Transverse colon (tissue), 4 donors: ENCODE measurements around the gene PTPN6. TPM values are rescaled to one million over a fixed set of nuclear protein-coding genes. Genes with fewer than 3 reads are reported as not detected.

Source experiments
- DNase-seq: peaks from one replicate; pipeline ENCODE4 v3.0.0-alpha.2; 2019
- H3K27ac ChIP-seq, 4 donors: fragments of 200-600 bp; sonication (generic); 2 replicates each; pipeline ENCODE4 v1.5.1; 2016 to 2018; ENCODE audit warnings: inconsistent platforms in 4 of 4
- H3K27me3 ChIP-seq: fragments of 200-600 bp; sonication (generic); 2 replicates; pipeline ENCODE4 v1.5.1; 2017; ENCODE audit warnings: inconsistent platforms
- H3K36me3 ChIP-seq, 4 donors: fragments of 200-600 bp; sonication (generic); 2 replicates each; pipeline ENCODE4 v1.5.1; 2017 to 2019; ENCODE audit warnings: inconsistent platforms in 4 of 4
- H3K4me1 ChIP-seq, 4 donors: fragments of 200-600 bp; sonication (generic); 2 replicates each; pipeline ENCODE4 v1.5.1; 2017 to 2020; ENCODE audit warnings: inconsistent platforms in 4 of 4
- H3K4me3 ChIP-seq, 4 donors: fragments of 200-600 bp; sonication (generic); 1 replicate in 1 of 4; 2 replicates in 3 of 4; pipeline versions ENCODE4 v1.5.1 to v1.6.1; 2017 to 2019; ENCODE audit warnings: inconsistent platforms in 4 of 4
- H3K9me3 ChIP-seq, 2 donors: fragments of 200-600 bp; sonication (generic); 2 replicates each; pipeline ENCODE4 v1.5.1; 2017 to 2019; ENCODE audit warnings: inconsistent platforms in 2 of 2
- CTCF ChIP-seq, 5 experiments: fragments of 200-600 bp in 3 of 5; fragments of 450-650 bp in 2 of 5; sonication (generic) in 3 of 5; IDR thresholded peaks; 1 replicate in 2 of 5; 2 replicates in 3 of 5; pipeline ENCODE4 v1.5.1; 2016 to 2017; ENCODE audit warnings: antibody characterized with exemption in 5 of 5, inconsistent platforms in 3 of 5, mild to moderate bottlenecking in 2 of 5, moderate library complexity in 1 of 5
- EP300 ChIP-seq: sonication (generic); formaldehyde crosslinking; IDR thresholded peaks from one replicate; pipeline ENCODE4 v1.6.1; 2017; ENCODE audit warnings: antibody characterized with exemption, low read depth
- POLR2A ChIP-seq: fragments of 450-650 bp; IDR thresholded peaks from one replicate; pipeline ENCODE4 v1.6.1; 2016; ENCODE audit warnings: antibody characterized with exemption, mild to moderate bottlenecking, moderate library complexity
- POLR2AphosphoS5 ChIP-seq, 3 donors: sonication (generic); formaldehyde crosslinking; IDR thresholded peaks; one replicate each; pipeline ENCODE4 v1.6.1; 2016; ENCODE audit warnings: antibody characterized with exemption in 3 of 3
- WGBS, 2 donors: methylation state at CpG; one replicate each; pipeline ENCODE4 v1.1.5; 2018; ENCODE audit warnings: low coverage in 1 of 2; 5-methylcytosine and 5-hydroxymethylcytosine counted together
- in situ Hi-C, 4 donors: fragments of 200-750 bp; cut with MboI; loops; one replicate each; pipeline versions ENCODE4 v1.15.0 to v1.15.1; 2017; ENCODE audit warnings: low sequenced_read_pairs in 3 of 4, low pct_ligation_motif_present in 1 of 4, low pct_unique_long_range_greater_than_20kb in 1 of 4
- intact Hi-C: fragments of 100-400 bp; cut with DNase I; formaldehyde crosslinking; loops from one replicate; pipeline ENCODE4 v1.15.1; 2023; ENCODE audit warnings: low total_unique reads
- total RNA-seq, 4 donors: library from RNA; depleted of rRNA; stranded (reverse); fragments of >200 nt; gene quantifications; one replicate each; pipeline ENCODE4 v1.1.0, GENCODE V29; 2016

PTPN6 gene
- total RNA-seq, 4 donors from 2014 or later, result 21.7 to 49.0 (median 36.1) TPM

- Histone ChIP-seq H3K27me3 (no peaks in the 10 kb centered on the region), H3K9me3 (no peaks in the 10 kb centered on the region), H3K36me3 (no peaks in the 10 kb centered on the region), H3K27ac (peak overlapping the region in 2 of 4 donors; percentile 13 to 99), H3K4me1 (peaks cover 25 to 52% (median 44%) of the 10 kb centered on the region in 4 donors), H3K4me3 (no peak overlapping the region)
- intact Hi-C loops (no loop called here), in situ Hi-C loops (loop anchor here in 3 of 4 donors (10.0 to 25.0 kb wide), 2 partner anchors 164 to 171 kb away; partner anchors contain the start of gene C1RL (in 3 of the 3))
- DNase-seq, result no peak
- WGBS, 2 donors, result 90% methylated on average over 12 of the region's 12 CpGs; no CpG with 5 or more reads in 1 of the 2 donors
- peak in 2 of 3 donors; percentile 5 to 27 for TF ChIP-seq POLR2AphosphoS5 (IDR thresholded peaks at IDR 0.05)
- no peak for TF ChIP-seq POLR2A
- no peak for TF ChIP-seq CTCF (IDR thresholded peaks at IDR 0.05)
These were observed 9.9 kb upstream of the PTPN6 start for GRCh38 chr12:6941267-6941666.

DNA sequence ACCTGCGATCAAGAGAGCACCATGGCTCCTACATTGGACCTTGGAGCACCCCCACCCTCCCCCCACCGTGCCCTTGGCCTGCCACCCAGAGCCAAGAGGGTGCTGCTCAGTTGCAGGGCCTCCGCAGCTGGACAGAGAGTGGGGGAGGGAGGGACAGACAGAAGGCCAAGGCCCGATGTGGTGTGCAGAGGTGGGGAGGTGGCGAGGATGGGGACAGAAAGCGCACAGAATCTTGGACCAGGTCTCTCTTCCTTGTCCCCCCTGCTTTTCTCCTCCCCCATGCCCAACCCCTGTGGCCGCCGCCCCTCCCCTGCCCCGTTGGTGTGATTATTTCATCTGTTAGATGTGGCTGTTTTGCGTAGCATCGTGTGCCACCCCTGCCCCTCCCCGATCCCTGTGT, 9.4 kb upstream of the PTPN6 start:
- no peak overlapping the region for H3K4me3 ChIP-seq
- H3K9me3 ChIP-seq, result no peaks in the 10 kb centered on the region
- H3K36me3 ChIP-seq, result no peaks in the 10 kb centered on the region
- in situ Hi-C loops, result loop anchor here in 3 of 4 donors (10.0 to 25.0 kb wide), 2 partner anchors 163 to 171 kb away; partner anchors contain the start of gene C1RL (in 3 of the 3)
- TF ChIP-seq POLR2A, result no peak
- TF ChIP-seq POLR2AphosphoS5 (IDR thresholded peaks at IDR 0.05), result no peak
- no peak for TF ChIP-seq EP300
- no peak for TF ChIP-seq CTCF (IDR thresholded peaks at IDR 0.05)
- peak overlapping the region in 2 of 4 donors; percentile 93 to 99 for H3K27ac ChIP-seq
- H3K27me3 ChIP-seq, result no peaks in the 10 kb centered on the region
- WGBS, 2 donors, result 70 to 84% methylated on average over 2 to 12 of the region's 12 CpGs
- no peak for DNase-seq
- H3K4me1 ChIP-seq, result peaks cover 27 to 53% (median 43%) of the 10 kb centered on the region in 4 donors
- intact Hi-C loops, result no loop called here

GRCh38 chr12:6942331-6942665, 8.9 kb upstream of the PTPN6 start:
- no peaks in the 10 kb centered on the region for H3K27me3 ChIP-seq
- peaks cover 30 to 53% (median 41%) of the 10 kb centered on the region in 4 donors for H3K4me1 ChIP-seq
- intact Hi-C loops, result no loop called here
- peak overlapping the region; percentile 93 to 99 (median 95) for H3K27ac ChIP-seq
- TF ChIP-seq POLR2A (no peak), POLR2AphosphoS5 (IDR thresholded peaks at IDR 0.05) (peak in 1 of 3 donors; percentile 9)
- H3K36me3 ChIP-seq, result no peaks in the 10 kb centered on the region
- no peaks in the 10 kb centered on the region for H3K9me3 ChIP-seq
- no peak overlapping the region for H3K4me3 ChIP-seq
- in situ Hi-C loops, result loop anchor here in 3 of 4 donors (10.0 to 25.0 kb wide), 2 partner anchors 163 to 170 kb away; partner anchors contain the start of gene C1RL (in 3 of the 3)
- WGBS, 2 donors, result 94 to 100% methylated on average over 1 to 11 of the region's 11 CpGs
- no peak for DNase-seq

- 0 to 2% methylated on average over 11 to 13 of the region's 13 CpGs for WGBS, 2 donors
- intact Hi-C loops, result no loop called here
- TF ChIP-seq EP300, result no peak
- Histone ChIP-seq H3K36me3 (no peaks in the 10 kb centered on the region), H3K9me3 (no peaks in the 10 kb centered on the region), H3K27me3 (no peaks in the 10 kb centered on the region), H3K27ac (peak overlapping the region; percentile 93 to 99 (median 95)), H3K4me3 (peak overlapping the region in 3 of 4 donors; percentile 41 to 58 (median 54)), H3K4me1 (peaks cover 25 to 48% (median 35%) of the 10 kb centered on the region in 4 donors)
- in situ Hi-C loops, result loop anchor here in 3 of 4 donors (10.0 to 25.0 kb wide), 2 partner anchors 161 to 169 kb away; partner anchors contain the start of gene C1RL (in 3 of the 3)
- DNase-seq, result peak; percentile 85
These were observed 7.8 kb upstream of the PTPN6 start for GRCh38 chr12:6943389-6943721.

- Histone ChIP-seq H3K27ac (peak within 1 kb of the TSS; percentile 93 to 99 (median 95)), H3K4me1 (peaks cover 21 to 43% (median 30%) of the 10 kb centered on the region in 4 donors), H3K36me3 (no peaks in the 10 kb centered on the region), H3K9me3 (no peaks in the 10 kb centered on the region), H3K27me3 (no peaks in the 10 kb centered on the region), H3K4me3 (peak within 1 kb of the TSS; percentile 41 to 58 (median 48))
- 0% methylated on average over 1 to 31 of the region's 31 CpGs for WGBS, 2 donors
- intact Hi-C loops, result no loop called here
- TF ChIP-seq POLR2AphosphoS5 (IDR thresholded peaks at IDR 0.05), result peak; percentile 75 to 99 (median 98)
- peak; percentile 98 for TF ChIP-seq POLR2A
- TF ChIP-seq CTCF (IDR thresholded peaks at IDR 0.05), result peak in 1 of 5 experiments; percentile 8
- no peak for TF ChIP-seq EP300
- peak; percentile 87 for DNase-seq
- in situ Hi-C loops, result loop anchor here in 3 of 4 donors (10.0 to 25.0 kb wide), 2 partner anchors 161 to 168 kb away; partner anchors contain the start of gene C1RL (in 3 of the 3)
These were observed 7.3 kb upstream of the PTPN6 start, which contains the start of the genes C12orf57 and RNU7-1 for GRCh38 chr12:6943722-6944380. Gene C12orf57 (plus strand): TSS chr12:6944022. CDS start chr12:6944122, 100 bp downstream. Gene RNU7-1 (plus strand): TSS chr12:6943816.
